ENCODE measurements around the gene DBT.

- TF ChIP-seq CTCF (IDR thresholded peaks at IDR 0.05; ENCODE audit: low read length) (no peak), EZH2 (optimal IDR thresholded peaks at IDR 0.05; ENCODE audit: low read depth, low read length) (no peak)
These were observed 488 bp downstream of the DBT start for GRCh38 chr1:100249155-100249536.
